SU-DHL-6 (cell line): ENCODE results near the gene MKI67.

Source experiments
- H2AFZ ChIP-seq: fragments of 200-600 bp; sonication (generic); 2 replicates; pipeline ENCODE4 v1.6.1; 2014; ENCODE audit warnings: low read depth, mild to moderate bottlenecking, moderate library complexity, mixed read lengths, antibody characterized with exemption, low read length; ENCODE audit not compliant: severe bottlenecking
- H3F3A ChIP-seq: fragments of 200-600 bp; shearing (Covaris generic); 2 replicates; pipeline ENCODE4 v1.6.0; 2016; ENCODE audit warnings: antibody characterized with exemption, mild to moderate bottlenecking; ENCODE audit not compliant: insufficient read depth
- H3K27ac ChIP-seq: fragments of 200-600 bp; sonication (generic); 2 replicates; pipeline ENCODE4 v1.5.1; 2016; ENCODE audit warnings: low read depth, mild to moderate bottlenecking, low read length, moderate library complexity, mixed read lengths
- H3K27me3 ChIP-seq: fragments of 200-600 bp; sonication (generic), shearing (Covaris generic); 2 replicates; pipeline ENCODE4 v1.6.0; 2014; ENCODE audit warnings: mild to moderate bottlenecking, low read length
- H3K36me3 ChIP-seq: fragments of 200-600 bp; sonication (generic); 2 replicates; pipeline ENCODE4 v1.6.1; 2014; ENCODE audit warnings: mild to moderate bottlenecking, low read length, mixed read lengths
- H3K4me2 ChIP-seq: fragments of 300-600, 200-600 bp; shearing (Covaris generic), sonication (generic); 2 replicates; pipeline ENCODE4 v1.6.0; 2014; ENCODE audit warnings: low read length, low read depth, mild to moderate bottlenecking; ENCODE audit not compliant: poor library complexity, severe bottlenecking
- H3K4me3 ChIP-seq: fragments of 200-600 bp; sonication (generic); 2 replicates; pipeline ENCODE4 v1.5.1; 2014; ENCODE audit warnings: antibody characterized with exemption, low read length, mild to moderate bottlenecking, mixed read lengths; ENCODE audit not compliant: insufficient read depth, poor library complexity, severe bottlenecking
- H3K79me2 ChIP-seq: fragments of 200-600 bp; sonication (generic); 2 replicates; pipeline ENCODE4 v1.6.1; 2014; ENCODE audit warnings: mild to moderate bottlenecking, low read length, moderate library complexity; ENCODE audit not compliant: insufficient read depth
- H3K9ac ChIP-seq: fragments of 200-600 bp; sonication (generic); 2 replicates; pipeline ENCODE4 v1.7.0; 2014; ENCODE audit warnings: mild to moderate bottlenecking, low read length
- H3K9me2 ChIP-seq: fragments of 200-600 bp; sonication (generic); replicated peaks from 2 replicates; pipeline ENCODE4 v1.6.1; 2014; ENCODE audit warnings: low read length; ENCODE audit not compliant: insufficient read depth
- H3K9me3 ChIP-seq: fragments of 200-600 bp; sonication (generic); 2 replicates; pipeline ENCODE4 v1.6.1; 2014; ENCODE audit warnings: low read length, mixed read lengths; ENCODE audit not compliant: insufficient read depth
- H4K20me1 ChIP-seq: fragments of 200-600 bp; sonication (generic); 2 replicates; pipeline ENCODE4 v1.6.1; 2014; ENCODE audit warnings: low read depth, mild to moderate bottlenecking, antibody characterized with exemption, low read length, moderate library complexity, mixed read lengths
- CTCF ChIP-seq: fragments of 200-600 bp; sonication (generic); IDR thresholded peaks from one replicate; pipeline ENCODE4 v1.5.1; 2017; ENCODE audit warnings: antibody characterized with exemption, mild to moderate bottlenecking, low read length, moderate library complexity; ENCODE audit not compliant: insufficient read depth, poor library complexity, severe bottlenecking
- EZH2phosphoT487 ChIP-seq: fragments of 200-600 bp; sonication (generic), shearing (Covaris generic); conservative IDR thresholded peaks from 2 replicates; pipeline ENCODE4 v1.6.1; 2018; ENCODE audit warnings: mild to moderate bottlenecking, antibody characterized with exemption, low read length, moderate library complexity, mixed read lengths

The MKI67 gene

GRCh38 chr10:128072046-128072445 is 54.2 kb downstream of the MKI67 start:
- no peak for TF ChIP-seq CTCF
- no peak for TF ChIP-seq EZH2phosphoT487
- Histone ChIP-seq H3K36me3 (no peaks in the 10 kb centered on the region), H4K20me1 (no peaks in the 10 kb centered on the region)

GRCh38 chr10:128071417-128071782 is 54.8 kb downstream of the MKI67 start:
- no peaks in the 10 kb centered on the region for H3K27me3 ChIP-seq
- H3K9me2 ChIP-seq, result no peaks in the 10 kb centered on the region
- H3K9ac ChIP-seq, result no peak overlapping the region
- no peaks in the 10 kb centered on the region for H3K79me2 ChIP-seq
- no peaks in the 10 kb centered on the region for H4K20me1 ChIP-seq
- no peak overlapping the region for H3K4me2 ChIP-seq
- H3K27ac ChIP-seq, result no peak overlapping the region
- no peaks in the 10 kb centered on the region for H3F3A ChIP-seq
- H3K36me3 ChIP-seq, result no peaks in the 10 kb centered on the region
- no peak overlapping the region for H3K4me3 ChIP-seq
- H2AFZ ChIP-seq, result no peak overlapping the region
- no peaks in the 10 kb centered on the region for H3K9me3 ChIP-seq
- TF ChIP-seq EZH2phosphoT487, result no peak

More at GRCh38 chr10:128072046-128072445, 54.2 kb downstream of the MKI67 start:
- Histone ChIP-seq H3K27me3 (no peaks in the 10 kb centered on the region), H3K79me2 (no peaks in the 10 kb centered on the region), H2AFZ (no peak overlapping the region), H3K4me2 (no peak overlapping the region), H3K9me3 (no peaks in the 10 kb centered on the region), H3F3A (no peaks in the 10 kb centered on the region), H3K27ac (no peak overlapping the region), H3K9ac (no peak overlapping the region), H3K4me3 (no peak overlapping the region), H3K9me2 (no peaks in the 10 kb centered on the region)

GRCh38 chr10:128070721-128071416 is 55.4 kb downstream of the MKI67 start:
- no peaks in the 10 kb centered on the region for H3K27me3 ChIP-seq
- no peak overlapping the region for H2AFZ ChIP-seq
- no peak for TF ChIP-seq CTCF
- TF ChIP-seq EZH2phosphoT487, result no peak
- H3K4me3 ChIP-seq, result no peak overlapping the region
- no peak overlapping the region for H3K9ac ChIP-seq
- H3K4me2 ChIP-seq, result no peak overlapping the region
- no peaks in the 10 kb centered on the region for H3F3A ChIP-seq
- no peaks in the 10 kb centered on the region for H3K9me2 ChIP-seq
- no peak overlapping the region for H3K27ac ChIP-seq
- H4K20me1 ChIP-seq, result no peaks in the 10 kb centered on the region
- H3K9me3 ChIP-seq, result no peaks in the 10 kb centered on the region
- H3K36me3 ChIP-seq, result no peaks in the 10 kb centered on the region
- H3K79me2 ChIP-seq, result no peaks in the 10 kb centered on the region

- H3K9ac ChIP-seq, result no peak overlapping the region
These were observed 56.1 kb downstream of the MKI67 start for GRCh38 chr10:128070161-128070560.

More at GRCh38 chr10:128070161-128070560, 56.1 kb downstream of the MKI67 start:
- no peaks in the 10 kb centered on the region for H3K79me2 ChIP-seq
- H2AFZ ChIP-seq, result no peak overlapping the region
- no peaks in the 10 kb centered on the region for H3K27me3 ChIP-seq
- H3K4me2 ChIP-seq, result no peak overlapping the region
- no peaks in the 10 kb centered on the region for H4K20me1 ChIP-seq
- no peak overlapping the region for H3K4me3 ChIP-seq
- H3K36me3 ChIP-seq, result no peaks in the 10 kb centered on the region
- no peak for TF ChIP-seq CTCF
- no peak for TF ChIP-seq EZH2phosphoT487
- H3K9me2 ChIP-seq, result no peaks in the 10 kb centered on the region
- no peaks in the 10 kb centered on the region for H3F3A ChIP-seq
- H3K9me3 ChIP-seq, result no peaks in the 10 kb centered on the region
- no peak overlapping the region for H3K27ac ChIP-seq
